MCF 10A (cell line): ENCODE results near the gene TMEM14A. TPM values are rescaled to one million over a fixed set of nuclear protein-coding genes. Genes with fewer than 3 reads are reported as not detected.
"Not testable (repeated sequence)": the region's sequence is repeated elsewhere in the genome, so short reads cannot be mapped to it uniquely, and the experiment has no call there.

ENCODE experiments used
- BruUV-seq: library from RNA; stranded (reverse); fragments of 400-500 nt; replicated peaks from 2 replicates; lab custom pipeline; 2021; lab: Mats Ljungman, UMichigan
- CTCF ChIA-PET: fragments of 300-600 bp; sonication (Branson Sonifier 250); formaldehyde crosslinking; extraction: SDS; loops from one replicate; lab custom pipeline; 2021; ENCODE audit warnings: antibody characterized with exemption, inconsistent platforms; lab: Yijun Ruan, JAX
- POLR2A ChIA-PET: fragments of 300-600, 350-650 bp; sonication (Branson Sonifier 250); formaldehyde crosslinking; extraction: SDS; loops from one replicate; lab custom pipeline; 2020; ENCODE audit warnings: antibody characterized with exemption, inconsistent platforms; lab: Yijun Ruan, JAX
- DNase-seq: peaks from one replicate; pipeline ENCODE4 v3.0.0-alpha.2; 2018; ENCODE audit not compliant: unreplicated experiment
- H3K27ac Mint-ChIP-seq: one replicate; pipeline ENCODE4 v1.8.0; 2022; ENCODE audit warnings: mild to moderate bottlenecking, low read depth, mixed read lengths; ENCODE audit not compliant: unreplicated experiment
- H3K27me3 Mint-ChIP-seq: one replicate; pipeline ENCODE4 v1.8.0; 2022; ENCODE audit warnings: mixed read lengths; ENCODE audit not compliant: insufficient read depth, unreplicated experiment
- H3K36me3 Mint-ChIP-seq: one replicate; pipeline ENCODE4 v1.8.0; 2022; ENCODE audit warnings: mild to moderate bottlenecking, moderate library complexity, mixed read lengths; ENCODE audit not compliant: insufficient read depth, unreplicated experiment
- H3K4me1 Mint-ChIP-seq: one replicate; pipeline ENCODE4 v1.8.0; 2022; ENCODE audit warnings: mixed read lengths; ENCODE audit not compliant: insufficient read depth, unreplicated experiment
- H3K4me3 Mint-ChIP-seq: one replicate; pipeline ENCODE4 v1.8.0; 2022; ENCODE audit warnings: mild to moderate bottlenecking, moderate library complexity, mixed read lengths; ENCODE audit not compliant: unreplicated experiment
- H3K9me3 Mint-ChIP-seq: one replicate; pipeline ENCODE4 v1.8.0; 2022; ENCODE audit warnings: mixed read lengths; ENCODE audit not compliant: unreplicated experiment
- intact Hi-C: fragments of 100-400 bp; cut with micrococcal nuclease; formaldehyde crosslinking; loops from 2 replicates; pipeline ENCODE4 v1.14.1; 2022
- total RNA-seq: library from RNA; stranded (reverse); gene quantifications from 2 replicates; pipeline ENCODE4 v1.2.3, GENCODE V29; 2022
- TF ChIP-seq, protein P1 (sequence below): fragments of 200-600 bp; IDR thresholded peaks from one replicate; pipeline ENCODE4 v1.8.0; 2022; ENCODE audit warnings: antibody characterized with exemption, mild to moderate bottlenecking; ENCODE audit not compliant: unreplicated experiment

The TMEM14A gene
- total RNA-seq, 1 experiment from 2014 or later, result 15.6 TPM

GRCh38 chr6:52706001-52706400 lies 35.1 kb downstream of the TMEM14A start:
- intact Hi-C loops, result no loop called here

GRCh38 chr6:52707963-52708680 lies 37.2 kb downstream of the TMEM14A start:
- Mint-ChIP-seq H3K36me3 (no peaks in the 10 kb centered on the region), H3K27ac (no peak overlapping the region), H3K4me1 (no peaks in the 10 kb centered on the region), H3K9me3 (no peaks in the 10 kb centered on the region), H3K4me3 (no peak overlapping the region), H3K27me3 (peaks cover 10% of the 10 kb centered on the region)
- DNase-seq, result no peak
- POLR2A ChIA-PET, result interaction anchor here (0.6 to 1.6 kb wide), 2 partner anchors 12 to 13 kb away, joined by 3 to 8 read pairs; no protein-coding TSS in a partner anchor
- TF ChIP-seq, protein P1, sequence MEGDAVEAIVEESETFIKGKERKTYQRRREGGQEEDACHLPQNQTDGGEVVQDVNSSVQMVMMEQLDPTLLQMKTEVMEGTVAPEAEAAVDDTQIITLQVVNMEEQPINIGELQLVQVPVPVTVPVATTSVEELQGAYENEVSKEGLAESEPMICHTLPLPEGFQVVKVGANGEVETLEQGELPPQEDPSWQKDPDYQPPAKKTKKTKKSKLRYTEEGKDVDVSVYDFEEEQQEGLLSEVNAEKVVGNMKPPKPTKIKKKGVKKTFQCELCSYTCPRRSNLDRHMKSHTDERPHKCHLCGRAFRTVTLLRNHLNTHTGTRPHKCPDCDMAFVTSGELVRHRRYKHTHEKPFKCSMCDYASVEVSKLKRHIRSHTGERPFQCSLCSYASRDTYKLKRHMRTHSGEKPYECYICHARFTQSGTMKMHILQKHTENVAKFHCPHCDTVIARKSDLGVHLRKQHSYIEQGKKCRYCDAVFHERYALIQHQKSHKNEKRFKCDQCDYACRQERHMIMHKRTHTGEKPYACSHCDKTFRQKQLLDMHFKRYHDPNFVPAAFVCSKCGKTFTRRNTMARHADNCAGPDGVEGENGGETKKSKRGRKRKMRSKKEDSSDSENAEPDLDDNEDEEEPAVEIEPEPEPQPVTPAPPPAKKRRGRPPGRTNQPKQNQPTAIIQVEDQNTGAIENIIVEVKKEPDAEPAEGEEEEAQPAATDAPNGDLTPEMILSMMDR, result no peak
- intact Hi-C loops, result no loop called here
- CTCF ChIA-PET, result interaction anchor here (0.7 kb wide), 1 partner anchor 402 kb away, joined by 3 read pairs; no protein-coding TSS in a partner anchor
- BruUV-seq, result no TSS peak

More at GRCh38 chr6:52706001-52706400, 35.1 kb downstream of the TMEM14A start:
- ChIA-PET POLR2A (no interaction called here), CTCF (no interaction called here)
- peaks cover 13% of the 10 kb centered on the region for H3K27me3 Mint-ChIP-seq
- H3K9me3 Mint-ChIP-seq, result no peaks in the 10 kb centered on the region
- H3K27ac Mint-ChIP-seq, result no peak overlapping the region
- no peaks in the 10 kb centered on the region for H3K36me3 Mint-ChIP-seq
- TF ChIP-seq, protein P1, result no peak
- no peak overlapping the region for H3K4me3 Mint-ChIP-seq
- H3K4me1 Mint-ChIP-seq, result no peaks in the 10 kb centered on the region
- no peak for DNase-seq
- BruUV-seq, result no TSS peak

- H3K4me1 Mint-ChIP-seq, result no peaks in the 10 kb centered on the region
- H3K27ac Mint-ChIP-seq, result no peak overlapping the region
Observed at GRCh38 chr6:52712136-52712535, 41.2 kb downstream of the TMEM14A start.

DNA sequence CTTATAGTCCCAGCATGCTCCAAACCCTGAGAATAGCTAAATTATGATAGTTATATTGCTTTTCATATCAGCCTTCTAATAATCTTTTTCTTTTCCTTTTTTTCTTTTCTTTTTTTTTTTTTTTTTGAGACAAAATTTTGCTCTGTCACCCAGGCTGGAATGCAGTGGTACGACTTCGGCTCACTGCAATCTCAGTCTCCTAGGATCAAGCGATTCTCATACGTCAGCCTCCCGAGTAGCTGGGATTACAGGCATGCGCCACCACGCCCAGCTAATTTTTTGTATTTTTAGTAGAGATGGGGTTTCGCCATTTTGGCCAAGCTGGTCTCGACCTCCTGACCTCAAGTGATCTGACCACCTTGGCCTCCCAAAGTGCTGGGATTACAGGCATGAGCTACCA lies 43.8 kb downstream of the TMEM14A start:
- DNase-seq, intact Hi-C loops, H3K36me3 Mint-ChIP-seq, H3K4me1 Mint-ChIP-seq, POLR2A ChIA-PET, H3K4me3 Mint-ChIP-seq, H3K27me3 Mint-ChIP-seq, H3K27ac Mint-ChIP-seq, H3K9me3 Mint-ChIP-seq, BruUV-seq: not testable (repeated sequence)
- CTCF ChIA-PET, result interaction anchor here (0.6 to 2.4 kb wide), 2 partner anchors 10 to 24 kb away, joined by 3 to 11 read pairs; no protein-coding TSS in a partner anchor

More at GRCh38 chr6:52712136-52712535, 41.2 kb downstream of the TMEM14A start:
- intact Hi-C loops, result no loop called here
- no peak overlapping the region for H3K4me3 Mint-ChIP-seq
- CTCF ChIA-PET, result interaction anchor here (0.9 kb wide), 1 partner anchor 12 kb away, joined by 3 read pairs; no protein-coding TSS in a partner anchor
- POLR2A ChIA-PET, result no interaction called here
- no peak for DNase-seq
- BruUV-seq, result no TSS peak
- no peaks in the 10 kb centered on the region for H3K9me3 Mint-ChIP-seq
- no peaks in the 10 kb centered on the region for H3K27me3 Mint-ChIP-seq
- H3K36me3 Mint-ChIP-seq, result no peaks in the 10 kb centered on the region
- TF ChIP-seq, protein P1, result no peak
